ENCODE results near the gene ZNF740.
A peak's percentile ranks its signal among the peaks of the same experiment; 100 is the strongest.

DNA sequence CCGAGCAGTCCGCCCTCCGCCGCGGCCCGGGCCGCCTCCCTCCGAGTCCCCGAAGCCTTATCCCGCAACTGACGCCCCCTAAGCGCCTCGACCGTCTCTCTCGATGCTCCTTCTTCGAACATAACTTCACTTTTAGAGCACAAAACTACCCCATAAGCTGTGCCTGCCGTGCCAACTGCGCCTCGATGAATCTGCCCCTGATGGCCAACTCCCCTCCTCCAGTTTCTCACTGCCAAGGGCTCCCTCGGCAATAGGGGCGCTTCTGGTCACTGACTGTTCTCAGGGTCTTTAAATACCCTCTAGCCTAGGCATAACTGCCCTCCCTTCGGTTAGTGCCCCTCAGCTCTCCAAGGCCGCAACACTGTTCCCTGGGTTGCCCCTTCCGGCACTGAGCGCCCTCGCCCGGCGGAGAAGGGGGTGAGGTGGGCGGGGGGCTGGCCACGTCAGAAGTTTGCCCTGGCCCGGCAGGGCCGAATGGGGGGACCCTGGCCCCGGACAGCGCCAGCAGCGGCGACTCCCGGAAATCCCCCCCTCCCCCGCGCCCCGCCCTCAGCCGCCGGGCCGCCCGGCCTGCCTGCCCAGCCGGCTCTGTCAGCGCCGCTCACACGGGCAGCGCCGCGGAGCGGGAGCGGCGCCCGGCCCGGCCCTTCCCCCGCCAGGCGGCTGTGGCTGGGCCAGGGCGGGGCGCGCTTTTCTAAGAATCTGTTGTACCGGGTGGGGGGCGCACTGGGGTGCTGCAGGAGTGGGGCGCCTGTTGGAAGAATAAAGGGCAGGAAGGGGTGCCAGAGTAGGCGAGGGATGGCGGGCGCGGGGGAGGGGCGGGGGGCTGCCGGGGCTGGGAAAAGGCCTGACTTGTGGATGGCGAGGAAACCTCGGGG is 40.9 kb downstream of the ZNF740 start:
- TF ChIP-seq, protein P1, sequence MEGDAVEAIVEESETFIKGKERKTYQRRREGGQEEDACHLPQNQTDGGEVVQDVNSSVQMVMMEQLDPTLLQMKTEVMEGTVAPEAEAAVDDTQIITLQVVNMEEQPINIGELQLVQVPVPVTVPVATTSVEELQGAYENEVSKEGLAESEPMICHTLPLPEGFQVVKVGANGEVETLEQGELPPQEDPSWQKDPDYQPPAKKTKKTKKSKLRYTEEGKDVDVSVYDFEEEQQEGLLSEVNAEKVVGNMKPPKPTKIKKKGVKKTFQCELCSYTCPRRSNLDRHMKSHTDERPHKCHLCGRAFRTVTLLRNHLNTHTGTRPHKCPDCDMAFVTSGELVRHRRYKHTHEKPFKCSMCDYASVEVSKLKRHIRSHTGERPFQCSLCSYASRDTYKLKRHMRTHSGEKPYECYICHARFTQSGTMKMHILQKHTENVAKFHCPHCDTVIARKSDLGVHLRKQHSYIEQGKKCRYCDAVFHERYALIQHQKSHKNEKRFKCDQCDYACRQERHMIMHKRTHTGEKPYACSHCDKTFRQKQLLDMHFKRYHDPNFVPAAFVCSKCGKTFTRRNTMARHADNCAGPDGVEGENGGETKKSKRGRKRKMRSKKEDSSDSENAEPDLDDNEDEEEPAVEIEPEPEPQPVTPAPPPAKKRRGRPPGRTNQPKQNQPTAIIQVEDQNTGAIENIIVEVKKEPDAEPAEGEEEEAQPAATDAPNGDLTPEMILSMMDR (optimal IDR thresholded peaks at IDR 0.05 in 1 of 3, IDR thresholded peaks at IDR 0.05 in 1 of 3, conservative IDR thresholded peaks at IDR 0.05 in 1 of 3; ENCODE audit: extremely low read depth in 1 of 3, insufficient read depth in 2 of 3, low read length in 3 of 3) = peak in 1 of 3 experiments; percentile 11
- TF ChIP-seq EZH2 (IDR thresholded peaks at IDR 0.05; ENCODE audit: low read length) = no peak
